Activated naive CD4-positive, alpha-beta T cell treated with anti-CD3 and anti-CD28 coated beads, Interleukin-2, amount 50 U/mL, for 24 hours (primary cell): ENCODE data around the gene CALML4.
"Not testable (repeated sequence)": the region's sequence is repeated elsewhere in the genome, so short reads cannot be mapped to it uniquely, and the experiment has no call there.

Experiments
- H3K27ac Mint-ChIP-seq: one replicate; pipeline ENCODE4 v1.8.0; 2021; ENCODE audit warnings: mild to moderate bottlenecking, mixed read lengths
- H3K27me3 Mint-ChIP-seq: one replicate; pipeline ENCODE4 v1.8.0; 2021; ENCODE audit warnings: mixed read lengths
- H3K36me3 Mint-ChIP-seq: one replicate; pipeline ENCODE4 v1.8.0; 2021; ENCODE audit warnings: mixed read lengths
- H3K4me1 Mint-ChIP-seq: one replicate; pipeline ENCODE4 v1.8.0; 2021; ENCODE audit warnings: mixed read lengths
- H3K4me3 Mint-ChIP-seq: one replicate; pipeline ENCODE4 v1.8.0; 2021; ENCODE audit warnings: mild to moderate bottlenecking, mixed read lengths
- H3K9me3 Mint-ChIP-seq: one replicate; pipeline ENCODE4 v1.8.0; 2021; ENCODE audit warnings: mixed read lengths

The CALML4 gene

GRCh38 chr15:68192117-68192516 is 13.0 kb downstream of the CALML4 start:
- no peak overlapping the region for H3K4me3 Mint-ChIP-seq
- H3K27ac Mint-ChIP-seq, result no peak overlapping the region
- no peaks in the 10 kb centered on the region for H3K27me3 Mint-ChIP-seq
- peaks cover 3% of the 10 kb centered on the region for H3K4me1 Mint-ChIP-seq
- no peaks in the 10 kb centered on the region for H3K9me3 Mint-ChIP-seq
- H3K36me3 Mint-ChIP-seq, result peaks cover 16% of the 10 kb centered on the region

- peaks cover 16% of the 10 kb centered on the region for H3K36me3 Mint-ChIP-seq
Observed at GRCh38 chr15:68191555-68191954, 13.6 kb downstream of the CALML4 start.

GRCh38 chr15:68190048-68190447 is 15.1 kb downstream of the CALML4 start:
- no peak overlapping the region for H3K27ac Mint-ChIP-seq
- no peaks in the 10 kb centered on the region for H3K27me3 Mint-ChIP-seq
- peaks cover 16% of the 10 kb centered on the region for H3K36me3 Mint-ChIP-seq
- peaks cover 3% of the 10 kb centered on the region for H3K4me1 Mint-ChIP-seq
- no peaks in the 10 kb centered on the region for H3K9me3 Mint-ChIP-seq
- H3K4me3 Mint-ChIP-seq, result no peak overlapping the region

More at GRCh38 chr15:68191555-68191954, 13.6 kb downstream of the CALML4 start:
- Mint-ChIP-seq H3K4me1 (peaks cover 3% of the 10 kb centered on the region), H3K9me3 (no peaks in the 10 kb centered on the region), H3K27me3 (no peaks in the 10 kb centered on the region), H3K27ac (no peak overlapping the region), H3K4me3 (no peak overlapping the region)

- no peaks in the 10 kb centered on the region for H3K27me3 Mint-ChIP-seq
- peaks cover 3% of the 10 kb centered on the region for H3K4me1 Mint-ChIP-seq
- peak overlapping the region; percentile 11 for H3K27ac Mint-ChIP-seq
- no peaks in the 10 kb centered on the region for H3K9me3 Mint-ChIP-seq
- H3K36me3 Mint-ChIP-seq, result peaks cover 16% of the 10 kb centered on the region
- no peak overlapping the region for H3K4me3 Mint-ChIP-seq
Observed at GRCh38 chr15:68188647-68189046, 16.5 kb downstream of the CALML4 start.

GRCh38 chr15:68187559-68187958 is 17.6 kb downstream of the CALML4 start:
- Mint-ChIP-seq H3K27me3 (no peaks in the 10 kb centered on the region), H3K4me1 (no peaks in the 10 kb centered on the region), H3K27ac (no peak overlapping the region), H3K9me3 (no peaks in the 10 kb centered on the region), H3K4me3 (no peak overlapping the region), H3K36me3 (peaks cover 18% of the 10 kb centered on the region)

- H3K27ac Mint-ChIP-seq, result no peak overlapping the region
- H3K4me1 Mint-ChIP-seq, result no peaks in the 10 kb centered on the region
- H3K27me3 Mint-ChIP-seq, result no peaks in the 10 kb centered on the region
Observed at GRCh38 chr15:68186671-68187397, 18.3 kb downstream of the CALML4 start.

GRCh38 chr15:68184616-68185480 is 20.3 kb downstream of the CALML4 start:
- Mint-ChIP-seq H3K9me3 (no peaks in the 10 kb centered on the region), H3K4me1 (no peaks in the 10 kb centered on the region), H3K4me3 (no peak overlapping the region), H3K27ac (peak overlapping the region; percentile 35), H3K27me3 (no peaks in the 10 kb centered on the region), H3K36me3 (peaks cover 15% of the 10 kb centered on the region)

More at GRCh38 chr15:68186671-68187397, 18.3 kb downstream of the CALML4 start:
- Mint-ChIP-seq H3K36me3 (peaks cover 13% of the 10 kb centered on the region), H3K9me3 (no peaks in the 10 kb centered on the region), H3K4me3 (no peak overlapping the region)

- no peak overlapping the region for H3K27ac Mint-ChIP-seq
- H3K27me3 Mint-ChIP-seq, result no peaks in the 10 kb centered on the region
- no peaks in the 10 kb centered on the region for H3K9me3 Mint-ChIP-seq
- no peak overlapping the region for H3K4me3 Mint-ChIP-seq
- peaks cover 15% of the 10 kb centered on the region for H3K36me3 Mint-ChIP-seq
- H3K4me1 Mint-ChIP-seq, result no peaks in the 10 kb centered on the region
Observed at GRCh38 chr15:68183616-68184315, 21.4 kb downstream of the CALML4 start.

- Mint-ChIP-seq H3K27me3 (no peaks in the 10 kb centered on the region), H3K36me3 (peaks cover 6% of the 10 kb centered on the region), H3K27ac (peak overlapping the region; percentile 38)
Observed at GRCh38 chr15:68177742-68178141, 27.4 kb downstream of the CALML4 start.

GRCh38 chr15:68176601-68177000 is 28.5 kb downstream of the CALML4 start:
- Mint-ChIP-seq H3K9me3 (no peaks in the 10 kb centered on the region), H3K36me3 (peaks cover 6% of the 10 kb centered on the region), H3K4me1 (peaks cover 3% of the 10 kb centered on the region), H3K27ac (no peak overlapping the region), H3K4me3 (no peak overlapping the region), H3K27me3 (no peaks in the 10 kb centered on the region)

More at GRCh38 chr15:68177742-68178141, 27.4 kb downstream of the CALML4 start:
- H3K9me3 Mint-ChIP-seq, result no peaks in the 10 kb centered on the region
- H3K4me3 Mint-ChIP-seq, result no peak overlapping the region
- H3K4me1 Mint-ChIP-seq, result peaks cover 3% of the 10 kb centered on the region

GRCh38 chr15:68175526-68175925 is 29.6 kb downstream of the CALML4 start:
- Mint-ChIP-seq H3K4me1 (peaks cover 3% of the 10 kb centered on the region), H3K27me3 (no peaks in the 10 kb centered on the region), H3K4me3 (no peak overlapping the region), H3K36me3 (peaks cover 7% of the 10 kb centered on the region), H3K27ac (no peak overlapping the region), H3K9me3 (no peaks in the 10 kb centered on the region)

GRCh38 chr15:68173119-68173518 is 32.0 kb downstream of the CALML4 start:
- no peaks in the 10 kb centered on the region for H3K27me3 Mint-ChIP-seq
- H3K9me3 Mint-ChIP-seq, result no peaks in the 10 kb centered on the region
- H3K36me3 Mint-ChIP-seq, result peaks cover 7% of the 10 kb centered on the region
- H3K27ac Mint-ChIP-seq, result no peak overlapping the region
- peaks cover 3% of the 10 kb centered on the region for H3K4me1 Mint-ChIP-seq
- no peak overlapping the region for H3K4me3 Mint-ChIP-seq

- not testable (repeated sequence) for H3K27me3 Mint-ChIP-seq, H3K27ac Mint-ChIP-seq, H3K4me3 Mint-ChIP-seq, H3K9me3 Mint-ChIP-seq, H3K36me3 Mint-ChIP-seq, H3K4me1 Mint-ChIP-seq
Observed at GRCh38 chr15:68172037-68172436, 33.1 kb downstream of the CALML4 start.

GRCh38 chr15:68166847-68167246 is 38.3 kb downstream of the CALML4 start:
- Mint-ChIP-seq H3K36me3 (peaks cover 12% of the 10 kb centered on the region), H3K27ac (no peak overlapping the region), H3K4me3 (no peak overlapping the region), H3K4me1 (peaks cover 9% of the 10 kb centered on the region), H3K27me3 (no peaks in the 10 kb centered on the region), H3K9me3 (no peaks in the 10 kb centered on the region)

GRCh38 chr15:68163191-68163590 is 41.9 kb downstream of the CALML4 start:
- peaks cover 12% of the 10 kb centered on the region for H3K4me1 Mint-ChIP-seq
- no peak overlapping the region for H3K27ac Mint-ChIP-seq
- H3K4me3 Mint-ChIP-seq, result no peak overlapping the region
- H3K9me3 Mint-ChIP-seq, result no peaks in the 10 kb centered on the region
- no peaks in the 10 kb centered on the region for H3K27me3 Mint-ChIP-seq
- peaks cover 27% of the 10 kb centered on the region for H3K36me3 Mint-ChIP-seq
